AG04449 (cell line): Measurements from ENCODE around the gene STAG1.
"Not testable (repeated sequence)": the region's sequence is repeated elsewhere in the genome, so short reads cannot be mapped to it uniquely, and the experiment has no call there.

Experiments used
- CTCF ChIA-PET: fragments of 350-600 bp; formaldehyde crosslinking; extraction: SDS; loops from one replicate; lab custom pipeline; 2021; ENCODE audit warnings: antibody characterized with exemption; lab: Yijun Ruan, JAX
- POLR2A ChIA-PET: fragments of 400-600, 350-600 bp; formaldehyde crosslinking; extraction: SDS; loops from one replicate; lab custom pipeline; 2020; ENCODE audit warnings: antibody characterized with exemption, inconsistent platforms; lab: Yijun Ruan, JAX
- DNase-seq: peaks from one replicate; pipeline ENCODE4 v3.0.0-alpha.2; 2010; ENCODE audit warnings: low read depth, low spot score
- H3K4me3 ChIP-seq: 2 replicates; pipeline ENCODE4 v1.5.1; 2011; ENCODE audit warnings: low read depth, mild to moderate bottlenecking, control low read depth, low read length
- TF ChIP-seq, protein P1 (sequence below): IDR thresholded peaks from one replicate; pipeline ENCODE4 v1.5.1; 2011; ENCODE audit warnings: mild to moderate bottlenecking, moderate library complexity, low read length, control low read depth, inconsistent platforms; ENCODE audit not compliant: insufficient read depth; ENCODE audit errors: missing control alignments

The STAG1 gene

DNA sequence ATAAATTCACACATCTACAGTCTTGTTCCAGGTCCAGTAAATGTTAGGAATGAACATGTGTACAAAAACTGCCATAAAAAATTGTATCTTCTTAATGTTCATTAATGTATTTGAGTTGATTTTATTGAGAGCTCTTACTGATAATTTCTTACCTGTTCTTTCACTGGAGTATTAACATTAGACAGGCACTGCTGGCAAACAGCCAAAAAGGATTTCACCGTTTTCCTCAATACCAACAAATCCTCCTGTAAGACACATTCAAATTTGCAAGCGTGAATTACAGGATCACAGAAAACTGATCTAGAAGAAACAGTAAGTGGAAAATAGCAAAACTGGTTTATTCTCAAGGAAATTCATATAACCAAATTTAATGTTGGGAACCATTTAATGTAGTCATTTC lies 374.7 kb downstream of the STAG1 start:
- DNase-seq, result no peak
- CTCF ChIA-PET, result interaction anchor here (7.8 kb wide), 1 partner anchor 14 kb away, joined by 59 read pairs; no protein-coding TSS in a partner anchor
- POLR2A ChIA-PET, result no interaction called here
- no peak overlapping the region for H3K4me3 ChIP-seq
- TF ChIP-seq, protein P1, sequence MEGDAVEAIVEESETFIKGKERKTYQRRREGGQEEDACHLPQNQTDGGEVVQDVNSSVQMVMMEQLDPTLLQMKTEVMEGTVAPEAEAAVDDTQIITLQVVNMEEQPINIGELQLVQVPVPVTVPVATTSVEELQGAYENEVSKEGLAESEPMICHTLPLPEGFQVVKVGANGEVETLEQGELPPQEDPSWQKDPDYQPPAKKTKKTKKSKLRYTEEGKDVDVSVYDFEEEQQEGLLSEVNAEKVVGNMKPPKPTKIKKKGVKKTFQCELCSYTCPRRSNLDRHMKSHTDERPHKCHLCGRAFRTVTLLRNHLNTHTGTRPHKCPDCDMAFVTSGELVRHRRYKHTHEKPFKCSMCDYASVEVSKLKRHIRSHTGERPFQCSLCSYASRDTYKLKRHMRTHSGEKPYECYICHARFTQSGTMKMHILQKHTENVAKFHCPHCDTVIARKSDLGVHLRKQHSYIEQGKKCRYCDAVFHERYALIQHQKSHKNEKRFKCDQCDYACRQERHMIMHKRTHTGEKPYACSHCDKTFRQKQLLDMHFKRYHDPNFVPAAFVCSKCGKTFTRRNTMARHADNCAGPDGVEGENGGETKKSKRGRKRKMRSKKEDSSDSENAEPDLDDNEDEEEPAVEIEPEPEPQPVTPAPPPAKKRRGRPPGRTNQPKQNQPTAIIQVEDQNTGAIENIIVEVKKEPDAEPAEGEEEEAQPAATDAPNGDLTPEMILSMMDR, result no peak

- POLR2A ChIA-PET, H3K4me3 ChIP-seq, DNase-seq, CTCF ChIA-PET: not testable (repeated sequence)
Observed at GRCh38 chr3:136375800-136376199, 376.4 kb downstream of the STAG1 start.

DNA sequence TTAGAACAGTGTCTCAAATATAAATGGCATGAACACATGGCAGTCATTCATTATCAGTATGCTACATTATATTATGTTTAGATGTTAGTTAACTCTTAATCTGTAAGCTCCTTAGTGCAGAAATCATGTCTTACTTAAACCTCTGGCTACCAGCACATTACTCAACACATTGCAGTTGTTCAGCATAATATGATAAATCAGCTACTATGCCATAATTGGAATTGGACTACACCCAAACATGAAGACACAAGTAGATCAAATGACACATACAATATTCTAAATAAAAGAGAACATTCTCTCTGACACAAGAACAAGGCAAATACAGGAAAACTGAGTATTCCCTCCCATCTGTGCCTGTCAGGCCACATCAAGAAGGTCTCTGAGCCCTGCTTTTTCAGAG lies 385.9 kb downstream of the STAG1 start:
- TF ChIP-seq, protein P1, result no peak
- DNase-seq, result peak; percentile 26
- ChIA-PET POLR2A (interaction anchor here (1.5 kb wide), 1 partner anchor 386 kb away, joined by 5 read pairs; the partner anchor contains the start of gene STAG1), CTCF (interaction anchor here (0.7 to 3.2 kb wide), 6 partner anchors 13 to 648 kb away, joined by 3 to 22 read pairs (median 4); no protein-coding TSS in a partner anchor)
- H3K4me3 ChIP-seq, result no peak overlapping the region

- ChIA-PET POLR2A (no interaction called here), CTCF (interaction anchor here (4.1 kb wide), 1 partner anchor 399 kb away, joined by 18 read pairs; the partner anchor contains the start of gene STAG1)
- no peak overlapping the region for H3K4me3 ChIP-seq
- TF ChIP-seq, protein P1, result no peak
- no peak for DNase-seq
Observed at GRCh38 chr3:136353461-136353860, 398.7 kb downstream of the STAG1 start.

GRCh38 chr3:136351905-136352304 lies 400.3 kb downstream of the STAG1 start:
- DNase-seq, result no peak
- H3K4me3 ChIP-seq, result no peak overlapping the region
- CTCF ChIA-PET, result interaction anchor here (0.9 to 4.1 kb wide), 8 partner anchors 9 to 662 kb away, joined by 3 to 18 read pairs (median 6); partner anchors contain the start of gene STAG1
- POLR2A ChIA-PET, result interaction anchor here (1.1 kb wide), 1 partner anchor 400 kb away, joined by 4 read pairs; the partner anchor contains the start of gene STAG1
- TF ChIP-seq, protein P1, result no peak

GRCh38 chr3:136351351-136351750 lies 400.8 kb downstream of the STAG1 start:
- no peak overlapping the region for H3K4me3 ChIP-seq
- DNase-seq, result no peak
- ChIA-PET POLR2A (interaction anchor here (1.1 kb wide), 1 partner anchor 401 kb away, joined by 4 read pairs; the partner anchor contains the start of gene STAG1), CTCF (interaction anchor here (1.0 to 4.1 kb wide), 8 partner anchors 7 to 663 kb away, joined by 3 to 18 read pairs (median 6); partner anchors contain the start of gene STAG1)
- TF ChIP-seq, protein P1, result no peak

DNA sequence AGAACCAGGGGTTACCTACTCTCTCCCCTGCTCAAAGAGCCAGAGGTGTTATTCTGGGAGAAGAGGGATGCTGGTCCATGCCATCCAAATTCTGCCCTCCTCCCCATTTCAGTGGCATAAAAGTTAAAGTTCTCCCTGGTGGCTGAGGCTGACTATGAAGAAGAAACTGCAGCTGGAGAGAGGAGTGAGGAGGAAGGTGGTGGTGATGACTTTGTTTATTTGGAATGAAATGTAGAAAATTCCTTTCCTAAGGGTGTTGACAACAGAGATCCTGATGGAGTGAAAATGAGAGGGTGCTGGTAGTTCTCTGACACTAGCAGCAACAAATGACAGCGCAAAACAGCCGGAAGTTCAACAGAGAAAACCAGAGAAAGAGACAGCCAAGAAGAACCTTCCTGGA lies 401.6 kb downstream of the STAG1 start:
- ChIA-PET POLR2A (interaction anchor here (0.9 to 1.2 kb wide), 4 partner anchors 15 to 402 kb away, joined by 3 to 7 read pairs (median 4); partner anchors contain the start of genes MSL2 and STAG1), CTCF (interaction anchor here (0.7 to 4.1 kb wide), 8 partner anchors 8 to 648 kb away, joined by 3 to 18 read pairs (median 6); partner anchors contain the start of gene STAG1)
- H3K4me3 ChIP-seq, result no peak overlapping the region; the same call in 1 of the 2 replicates
- TF ChIP-seq, protein P1, result no peak
- no peak for DNase-seq
